Left lung (tissue), 10 donors: Measurements from ENCODE around the gene SEMA3D. TPM values are rescaled to one million over a fixed set of nuclear protein-coding genes. Genes with fewer than 3 reads are reported as not detected.

Source experiments
- ATAC-seq: fragments of 200-7000 bp; cut with Tn5 transposase; one replicate; pipeline ENCODE4 v1.9.1; 2020; ENCODE audit warnings: moderate library complexity
- DNase-seq, 4 donors: peaks; one replicate each; pipeline ENCODE4 v3.0.0-alpha.2; 2013 to 2020
- H3K27ac ChIP-seq, 2 donors: fragments of 200-600 bp; sonication (generic) in 1 of 2; one replicate each; pipeline versions ENCODE4 v1.5.0 to v1.8.0; 2020 to 2021
- H3K27me3 ChIP-seq, 2 donors: fragments of 200-600 bp; sonication (generic) in 1 of 2; one replicate each; pipeline versions ENCODE4 v1.5.0 to v1.8.0; 2020 to 2021
- H3K36me3 ChIP-seq, 2 donors: fragments of 200-600 bp; sonication (generic) in 1 of 2; one replicate each; pipeline versions ENCODE4 v1.5.0 to v1.8.0; 2020 to 2021
- H3K4me1 ChIP-seq, 2 donors: fragments of 200-600 bp; one replicate each; pipeline ENCODE4 v1.8.0; 2021
- H3K4me3 ChIP-seq, 2 donors: fragments of 200-600 bp; sonication (generic) in 1 of 2; one replicate each; pipeline versions ENCODE4 v1.5.0 to v1.8.0; 2020 to 2021; ENCODE audit warnings: mild to moderate bottlenecking in 1 of 2
- H3K9me3 ChIP-seq, 2 donors: fragments of 200-600 bp; sonication (generic) in 1 of 2; one replicate each; pipeline versions ENCODE4 v1.5.0 to v1.8.0; 2020 to 2021
- intact Hi-C, 2 donors: fragments of 100-400 bp; cut with DNase I; formaldehyde crosslinking; loops; one replicate each; pipeline versions ENCODE4 v1.11.2 to v1.14.2; 2022
- polyA plus RNA-seq, 6 donors: library from polyadenylated mRNA; unstranded; fragments of 120-200 nt; gene quantifications; one replicate each; pipeline ENCODE4 v1.2.1, GENCODE V29; 2013; ENCODE audit not compliant: insufficient read length in 6 of 6
- total RNA-seq, 2 donors: library from RNA; stranded (reverse); fragmentation: NEBNext Ultra II Directional; extraction: Animal tissue kit (Norgen Biotek cat#: 25700); gene quantifications; one replicate each; pipeline ENCODE4 v1.2.1, GENCODE V29; 2021
- TF ChIP-seq, protein P1 (sequence below), 2 donors: fragments of 200-600 bp; sonication (generic) in 1 of 2; IDR thresholded peaks; one replicate each; pipeline versions ENCODE4 v1.5.0 to v1.8.0; 2021; ENCODE audit warnings: antibody characterized with exemption in 2 of 2
- donor health status: DM: no; HTN: yes; CAD: no.
- donor health status: DM: no; HTN: no; CAD: no.

SEMA3D gene
- total and polyA plus RNA-seq, 8 donors: 5.5 to 68.5 (median 46.3) TPM

- TF ChIP-seq, protein P1, sequence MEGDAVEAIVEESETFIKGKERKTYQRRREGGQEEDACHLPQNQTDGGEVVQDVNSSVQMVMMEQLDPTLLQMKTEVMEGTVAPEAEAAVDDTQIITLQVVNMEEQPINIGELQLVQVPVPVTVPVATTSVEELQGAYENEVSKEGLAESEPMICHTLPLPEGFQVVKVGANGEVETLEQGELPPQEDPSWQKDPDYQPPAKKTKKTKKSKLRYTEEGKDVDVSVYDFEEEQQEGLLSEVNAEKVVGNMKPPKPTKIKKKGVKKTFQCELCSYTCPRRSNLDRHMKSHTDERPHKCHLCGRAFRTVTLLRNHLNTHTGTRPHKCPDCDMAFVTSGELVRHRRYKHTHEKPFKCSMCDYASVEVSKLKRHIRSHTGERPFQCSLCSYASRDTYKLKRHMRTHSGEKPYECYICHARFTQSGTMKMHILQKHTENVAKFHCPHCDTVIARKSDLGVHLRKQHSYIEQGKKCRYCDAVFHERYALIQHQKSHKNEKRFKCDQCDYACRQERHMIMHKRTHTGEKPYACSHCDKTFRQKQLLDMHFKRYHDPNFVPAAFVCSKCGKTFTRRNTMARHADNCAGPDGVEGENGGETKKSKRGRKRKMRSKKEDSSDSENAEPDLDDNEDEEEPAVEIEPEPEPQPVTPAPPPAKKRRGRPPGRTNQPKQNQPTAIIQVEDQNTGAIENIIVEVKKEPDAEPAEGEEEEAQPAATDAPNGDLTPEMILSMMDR (IDR thresholded peaks at IDR 0.05): no peak
- intact Hi-C loops: no loop called here
- Histone ChIP-seq H3K4me1 (no peaks in the 10 kb centered on the region), H3K9me3 (no peaks in the 10 kb centered on the region), H3K27me3 (no peaks in the 10 kb centered on the region), H3K36me3 (no peaks in the 10 kb centered on the region), H3K27ac (no peak overlapping the region), H3K4me3 (no peak overlapping the region)
- ATAC-seq: no peak
- DNase-seq: peak in 1 of 4 donors; percentile 47
These were observed 91.0 kb downstream of the SEMA3D start for GRCh38 chr7:85095806-85096205.

DNA sequence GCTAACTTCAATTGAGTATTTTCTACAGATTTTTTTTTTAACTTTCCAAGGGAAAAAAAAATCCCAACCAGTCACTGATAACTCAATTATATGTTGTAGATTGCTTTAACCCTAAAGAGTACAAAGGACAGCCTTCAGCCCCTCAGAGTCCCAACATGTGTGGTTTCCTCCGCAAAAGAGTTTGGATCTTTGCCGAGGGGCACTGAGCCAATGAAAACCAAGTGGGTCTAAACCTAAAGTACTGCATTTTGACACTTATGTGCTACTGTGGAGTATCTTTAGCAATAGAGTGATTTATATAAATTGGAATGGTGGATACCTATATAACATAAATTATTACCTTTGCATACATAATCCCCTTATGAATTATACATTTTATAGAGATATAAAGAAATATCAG, 91.5 kb downstream of the SEMA3D start:
- Histone ChIP-seq H3K9me3 (no peaks in the 10 kb centered on the region), H3K27me3 (no peaks in the 10 kb centered on the region), H3K27ac (no peak overlapping the region), H3K36me3 (no peaks in the 10 kb centered on the region), H3K4me1 (no peaks in the 10 kb centered on the region), H3K4me3 (no peak overlapping the region)
- DNase-seq (no peak), ATAC-seq (no peak)
- intact Hi-C loops: no loop called here
- TF ChIP-seq, protein P1 (IDR thresholded peaks at IDR 0.05): no peak

DNA sequence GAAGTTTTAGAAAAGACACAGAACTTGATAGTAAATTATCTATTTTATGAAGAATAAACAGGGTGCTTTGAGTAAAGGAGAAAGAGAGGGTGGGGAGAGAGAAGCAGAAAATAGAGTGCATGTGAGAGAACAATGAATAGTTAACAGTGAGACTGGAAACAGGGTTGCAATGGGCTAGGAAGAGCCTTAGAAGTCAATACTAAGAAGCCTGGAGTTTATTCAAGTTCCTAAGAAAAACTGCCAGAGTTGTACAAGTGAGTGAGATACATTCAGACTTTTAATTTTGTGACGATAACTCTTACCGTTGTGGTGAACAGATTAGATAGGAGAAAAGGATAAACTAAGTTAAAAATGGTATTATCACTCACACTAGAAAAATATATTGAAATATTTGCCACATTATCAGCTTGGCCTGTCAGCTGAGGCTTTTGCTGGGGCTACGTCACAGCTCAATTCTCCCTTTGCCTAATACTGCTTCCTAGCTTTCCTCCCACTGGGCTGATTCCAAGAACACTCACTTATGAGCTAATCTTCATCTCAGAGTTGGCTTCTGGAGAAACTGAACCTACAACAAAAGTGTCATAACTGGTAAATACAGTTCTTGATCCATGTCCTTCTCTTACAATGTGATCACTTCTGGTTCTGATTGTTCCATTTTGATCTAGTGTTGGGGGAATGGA, 92.7 kb downstream of the SEMA3D start:
- Histone ChIP-seq H3K4me1 (no peaks in the 10 kb centered on the region), H3K4me3 (no peak overlapping the region), H3K9me3 (no peaks in the 10 kb centered on the region), H3K36me3 (no peaks in the 10 kb centered on the region), H3K27me3 (no peaks in the 10 kb centered on the region), H3K27ac (no peak overlapping the region)
- intact Hi-C loops: no loop called here
- ATAC-seq (no peak), DNase-seq (peak in 2 of 4 donors; percentile 79 to 83)
- TF ChIP-seq, protein P1 (IDR thresholded peaks at IDR 0.05): no peak

GRCh38 chr7:85091565-85091928, 95.3 kb downstream of the SEMA3D start:
- H3K27ac ChIP-seq: no peak overlapping the region
- no peaks in the 10 kb centered on the region for H3K9me3 ChIP-seq
- DNase-seq (no peak), ATAC-seq (no peak)
- H3K27me3 ChIP-seq: no peaks in the 10 kb centered on the region
- H3K36me3 ChIP-seq: no peaks in the 10 kb centered on the region
- no peaks in the 10 kb centered on the region for H3K4me1 ChIP-seq
- TF ChIP-seq, protein P1 (IDR thresholded peaks at IDR 0.05): no peak
- no peak overlapping the region for H3K4me3 ChIP-seq
- intact Hi-C loops: no loop called here

DNA sequence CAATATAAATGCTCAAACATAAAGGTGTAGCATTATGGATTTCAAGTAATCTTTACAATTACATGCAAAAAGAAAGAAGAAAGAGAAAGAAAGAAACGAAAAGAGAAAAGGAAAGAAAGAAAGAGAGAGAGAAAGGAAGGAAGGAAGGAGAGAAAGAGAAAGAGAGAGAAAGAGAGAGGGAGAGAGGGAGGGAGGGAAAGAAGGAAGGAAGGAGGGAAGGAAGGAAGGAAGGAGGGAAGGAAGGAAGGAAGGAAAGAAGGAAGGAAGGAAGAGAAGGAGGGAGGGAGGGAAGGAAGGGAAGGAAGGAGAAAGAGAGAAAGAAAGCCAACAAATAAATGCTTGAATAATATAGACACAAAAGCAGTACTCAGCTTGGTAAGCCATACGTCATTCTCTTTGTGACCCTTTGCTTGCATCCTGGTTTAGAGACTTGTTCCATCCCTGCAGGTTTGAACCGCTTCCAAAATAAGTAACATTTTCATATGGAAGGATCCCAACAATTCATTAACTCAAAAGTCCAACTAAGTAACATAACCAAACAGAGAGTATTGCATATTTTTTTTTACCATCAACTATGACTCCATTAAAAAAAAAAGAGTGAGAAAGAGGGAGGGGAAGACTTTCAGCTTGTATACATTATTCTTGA, 95.8 kb downstream of the SEMA3D start:
- no peak for ATAC-seq
- Histone ChIP-seq H3K4me3 (no peak overlapping the region), H3K27ac (no peak overlapping the region), H3K4me1 (no peaks in the 10 kb centered on the region), H3K9me3 (no peaks in the 10 kb centered on the region), H3K36me3 (no peaks in the 10 kb centered on the region), H3K27me3 (no peaks in the 10 kb centered on the region)
- intact Hi-C loops: no loop called here
- DNase-seq: no peak
- TF ChIP-seq, protein P1 (IDR thresholded peaks at IDR 0.05): no peak
